LNCAP (cell line): ENCODE measurements around the gene MYL10.

Experiments
- TF ChIP-seq, protein P1 (sequence below): fragments of 450-650 bp; IDR thresholded peaks from 2 replicates; pipeline ENCODE4 v1.5.1; 2017; ENCODE audit warnings: mild to moderate bottlenecking

The MYL10 gene

DNA sequence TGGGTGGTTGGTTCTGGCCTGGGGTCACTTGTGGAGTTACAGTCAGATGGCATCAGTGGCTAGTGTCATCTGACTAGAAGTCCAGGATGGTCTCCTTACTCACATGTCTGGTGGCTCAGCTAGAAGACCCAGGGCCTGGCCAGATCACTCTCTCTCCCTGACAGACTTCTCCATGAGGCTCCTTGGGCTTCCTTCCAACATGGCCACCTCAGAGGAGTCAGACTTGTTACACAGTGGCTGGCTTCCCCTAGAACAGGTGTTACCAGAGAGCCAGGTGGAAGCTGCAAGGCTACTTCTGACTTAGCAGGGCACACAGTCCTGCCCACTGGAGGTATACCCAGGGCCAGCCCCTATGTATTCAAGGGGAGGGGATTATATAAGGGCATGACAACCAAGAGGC lies 44.2 kb upstream of the MYL10 start:
- TF ChIP-seq, protein P1, sequence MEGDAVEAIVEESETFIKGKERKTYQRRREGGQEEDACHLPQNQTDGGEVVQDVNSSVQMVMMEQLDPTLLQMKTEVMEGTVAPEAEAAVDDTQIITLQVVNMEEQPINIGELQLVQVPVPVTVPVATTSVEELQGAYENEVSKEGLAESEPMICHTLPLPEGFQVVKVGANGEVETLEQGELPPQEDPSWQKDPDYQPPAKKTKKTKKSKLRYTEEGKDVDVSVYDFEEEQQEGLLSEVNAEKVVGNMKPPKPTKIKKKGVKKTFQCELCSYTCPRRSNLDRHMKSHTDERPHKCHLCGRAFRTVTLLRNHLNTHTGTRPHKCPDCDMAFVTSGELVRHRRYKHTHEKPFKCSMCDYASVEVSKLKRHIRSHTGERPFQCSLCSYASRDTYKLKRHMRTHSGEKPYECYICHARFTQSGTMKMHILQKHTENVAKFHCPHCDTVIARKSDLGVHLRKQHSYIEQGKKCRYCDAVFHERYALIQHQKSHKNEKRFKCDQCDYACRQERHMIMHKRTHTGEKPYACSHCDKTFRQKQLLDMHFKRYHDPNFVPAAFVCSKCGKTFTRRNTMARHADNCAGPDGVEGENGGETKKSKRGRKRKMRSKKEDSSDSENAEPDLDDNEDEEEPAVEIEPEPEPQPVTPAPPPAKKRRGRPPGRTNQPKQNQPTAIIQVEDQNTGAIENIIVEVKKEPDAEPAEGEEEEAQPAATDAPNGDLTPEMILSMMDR, result no peak

GRCh38 chr7:101671371-101672356 lies 42.6 kb upstream of the MYL10 start:
- TF ChIP-seq, protein P1, result no peak

- TF ChIP-seq, protein P1, result peak; percentile 26; the same call in 1 of the 2 replicates
These were observed 40.2 kb upstream of the MYL10 start for GRCh38 chr7:101669307-101669706.

GRCh38 chr7:101668726-101669125 lies 39.6 kb upstream of the MYL10 start:
- TF ChIP-seq, protein P1, result no peak

DNA sequence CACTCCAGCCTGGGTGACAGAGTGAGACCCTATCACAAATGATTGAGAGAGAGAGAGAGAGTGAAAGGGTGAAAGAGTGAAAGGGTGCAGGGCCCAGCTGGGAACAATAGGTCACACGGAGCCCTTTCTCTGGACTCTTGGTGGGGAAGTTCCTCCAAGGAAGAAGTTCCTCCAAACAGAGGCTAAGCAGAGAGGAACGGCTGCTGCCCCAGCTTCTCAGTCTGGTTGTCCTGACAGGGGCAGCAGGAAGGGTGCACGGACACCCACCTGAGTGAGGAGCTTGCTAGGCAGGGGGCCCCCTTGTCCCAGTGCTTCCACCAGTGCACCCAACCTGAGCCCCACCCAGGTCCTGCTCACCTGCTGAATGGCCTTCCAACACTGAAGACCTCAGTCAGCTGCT lies 38.8 kb upstream of the MYL10 start:
- TF ChIP-seq, protein P1, result no peak

DNA sequence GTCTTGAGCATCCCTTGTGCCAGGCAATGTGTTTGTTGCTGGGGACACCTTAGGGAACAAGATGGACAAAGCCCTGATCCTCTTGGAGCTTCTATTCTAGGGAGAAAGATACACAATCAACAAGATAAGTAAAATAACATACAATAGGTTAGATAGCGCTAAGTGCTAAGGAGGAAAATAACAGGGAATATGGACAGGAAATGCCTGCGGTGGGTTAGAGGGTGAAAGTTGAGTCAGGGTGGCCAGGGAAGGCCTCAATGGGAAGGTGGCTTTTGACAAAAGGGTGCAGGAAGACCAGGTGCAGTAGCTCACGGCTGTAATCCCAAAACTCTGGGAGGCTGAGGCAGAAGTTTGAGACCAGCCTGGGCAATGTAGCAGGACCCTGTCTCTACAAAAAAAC lies 38.3 kb upstream of the MYL10 start:
- TF ChIP-seq, protein P1, result no peak

DNA sequence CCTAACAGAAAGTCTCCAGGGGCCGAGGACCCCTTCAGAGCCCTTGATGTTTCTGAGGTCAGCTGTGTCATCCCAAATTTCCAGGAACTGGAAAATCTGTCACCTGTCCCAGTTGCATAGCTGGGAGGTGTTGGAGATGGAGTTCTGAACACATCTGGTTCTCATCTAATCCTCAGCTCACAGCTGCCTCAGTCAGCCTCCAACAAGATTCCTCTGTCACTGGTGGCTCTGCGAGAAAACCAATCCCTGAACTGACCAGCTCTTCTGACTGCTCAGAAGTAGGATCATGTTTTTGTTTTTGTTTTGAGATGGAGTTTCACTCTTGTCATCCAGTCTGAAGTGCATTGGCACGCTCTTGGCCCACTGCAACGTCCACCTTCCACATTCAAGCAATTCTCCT lies 37.6 kb upstream of the MYL10 start:
- TF ChIP-seq, protein P1, result no peak
